Central memory CD8-positive, alpha-beta T cell (primary cell): ENCODE results near the gene ANKRD9.

Experiments
- ATAC-seq: fragments of 150-1000 bp; cut with Tn5 transposase; replicated peaks from 2 replicates; pipeline ENCODE4 v1.10.0; 2022; ENCODE audit warnings: mild to moderate bottlenecking, moderate FRiP score, moderate number of reproducible peaks; ENCODE audit not compliant: poor library complexity, severe bottlenecking; ENCODE audit errors: extremely low read depth
- DNase-seq, 2 donors: peaks; one replicate each; pipeline ENCODE4 v3.0.0; 2021; ENCODE audit warnings: low spot score in 2 of 2
- H3K27ac Mint-ChIP-seq: one replicate; pipeline ENCODE4 v1.8.0; 2022; ENCODE audit warnings: low read depth, mild to moderate bottlenecking, moderate library complexity, mixed read lengths
- H3K27me3 Mint-ChIP-seq: one replicate; pipeline ENCODE4 v1.8.0; 2022; ENCODE audit warnings: mixed read lengths
- H3K36me3 Mint-ChIP-seq: one replicate; pipeline ENCODE4 v1.8.0; 2022; ENCODE audit warnings: mild to moderate bottlenecking, moderate library complexity, mixed read lengths; ENCODE audit not compliant: insufficient read depth
- H3K4me1 Mint-ChIP-seq: one replicate; pipeline ENCODE4 v1.8.0; 2022; ENCODE audit warnings: mixed read lengths
- H3K4me3 Mint-ChIP-seq: one replicate; pipeline ENCODE4 v1.8.0; 2022; ENCODE audit warnings: mild to moderate bottlenecking, moderate library complexity, mixed read lengths
- H3K9me3 Mint-ChIP-seq: one replicate; pipeline ENCODE4 v1.8.0; 2022; ENCODE audit warnings: mixed read lengths

The ANKRD9 gene

DNA sequence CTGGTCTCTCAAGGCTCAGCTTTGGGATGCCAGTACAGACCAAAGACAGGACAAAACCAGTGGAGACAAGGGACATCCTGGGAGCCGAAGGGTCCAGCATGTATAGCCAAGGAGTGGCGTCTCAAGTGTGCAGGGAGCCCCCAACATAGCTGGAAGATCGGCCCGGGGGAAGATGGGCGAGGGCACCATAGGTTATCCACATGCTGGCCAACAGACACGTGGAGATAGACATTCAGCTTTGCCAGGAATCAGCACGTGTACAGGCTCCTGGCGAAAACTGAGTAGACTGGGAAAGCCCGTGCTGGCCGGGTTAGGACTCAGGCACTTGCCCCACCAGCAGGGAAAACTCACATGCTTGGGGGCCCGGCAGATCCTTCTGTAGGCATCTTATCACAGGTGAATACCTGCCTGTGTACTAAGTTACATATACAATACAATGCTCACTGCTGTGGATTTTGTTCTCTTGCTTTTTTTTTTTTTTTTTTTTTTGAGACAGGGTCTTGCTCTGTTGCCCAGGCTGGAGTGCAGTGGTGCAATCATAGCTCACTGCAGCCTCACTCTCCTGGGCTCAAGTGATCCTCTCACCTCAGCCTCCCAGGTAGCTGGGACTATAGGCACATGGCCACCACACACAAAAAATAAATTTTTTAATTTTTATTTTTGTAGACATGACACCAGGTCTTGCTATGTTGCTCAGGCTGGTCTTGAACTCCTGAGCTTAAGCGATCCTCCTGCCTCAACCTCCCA is 5.6 kb upstream of the ANKRD9 start:
- DNase-seq (no peak), ATAC-seq (no peak)
- no peak overlapping the region for H3K4me3 Mint-ChIP-seq
- H3K9me3 Mint-ChIP-seq: no peaks in the 10 kb centered on the region
- H3K36me3 Mint-ChIP-seq: peaks cover 9% of the 10 kb centered on the region
- H3K4me1 Mint-ChIP-seq: peaks cover 13% of the 10 kb centered on the region
- H3K27me3 Mint-ChIP-seq: no peaks in the 10 kb centered on the region
- no peak overlapping the region for H3K27ac Mint-ChIP-seq

DNA sequence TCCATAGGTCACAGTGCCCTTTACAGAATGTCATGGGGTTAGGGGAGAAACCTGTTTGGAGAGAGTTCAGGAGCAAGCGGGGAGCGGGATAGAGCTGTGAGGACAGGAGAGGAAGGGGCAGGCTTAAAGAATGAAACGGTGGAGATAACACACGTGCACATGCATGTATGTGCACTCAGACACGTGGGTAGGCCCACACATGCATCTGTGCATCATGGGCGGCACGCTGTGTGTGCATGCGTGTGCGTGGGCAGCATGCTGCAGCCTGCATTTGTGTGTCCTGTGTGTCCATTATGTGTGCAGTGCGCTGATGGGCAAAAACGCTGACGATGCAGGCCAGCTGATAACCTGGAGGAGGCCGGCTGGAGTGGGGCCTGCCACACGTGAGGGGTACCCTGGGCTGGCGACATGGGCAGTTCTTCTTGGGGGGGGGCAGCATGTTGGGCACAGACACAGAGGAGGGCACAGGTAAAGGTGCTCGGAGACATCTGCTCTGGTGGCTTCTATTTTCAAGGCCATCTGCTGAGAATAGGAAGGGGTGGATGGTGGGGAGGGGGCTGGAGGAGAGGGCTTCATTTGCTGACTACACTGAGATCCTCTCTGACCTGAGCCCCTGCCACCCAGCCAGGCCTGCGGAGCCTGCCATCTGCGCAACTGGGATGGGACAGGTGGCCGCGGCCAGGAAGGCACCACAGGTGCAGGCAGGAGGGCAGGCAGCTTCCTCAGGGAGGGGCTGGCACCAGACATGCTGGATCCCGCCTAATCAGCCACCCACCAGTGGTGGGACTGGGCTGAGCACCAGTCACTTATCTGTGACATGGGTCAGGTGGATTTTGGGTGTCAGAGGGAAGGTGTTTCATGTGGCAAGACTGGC is 4.6 kb upstream of the ANKRD9 start:
- H3K27me3 Mint-ChIP-seq: no peaks in the 10 kb centered on the region
- H3K4me1 Mint-ChIP-seq: peaks cover 15% of the 10 kb centered on the region
- H3K27ac Mint-ChIP-seq: no peak overlapping the region

GRCh38 chr14:102512793-102513300 is 3.3 kb upstream of the ANKRD9 start:
- no peaks in the 10 kb centered on the region for H3K9me3 Mint-ChIP-seq
- DNase-seq (no peak), ATAC-seq (no peak)
- peaks cover 11% of the 10 kb centered on the region for H3K36me3 Mint-ChIP-seq
- no peaks in the 10 kb centered on the region for H3K27me3 Mint-ChIP-seq
- peaks cover 15% of the 10 kb centered on the region for H3K4me1 Mint-ChIP-seq
- no peak overlapping the region for H3K27ac Mint-ChIP-seq
- no peak overlapping the region for H3K4me3 Mint-ChIP-seq

More for the DNA sequence above, 4.6 kb upstream of the ANKRD9 start:
- peaks cover 10% of the 10 kb centered on the region for H3K36me3 Mint-ChIP-seq
- no peaks in the 10 kb centered on the region for H3K9me3 Mint-ChIP-seq
- ATAC-seq: no peak
- DNase-seq: no peak
- H3K4me3 Mint-ChIP-seq: no peak overlapping the region

DNA sequence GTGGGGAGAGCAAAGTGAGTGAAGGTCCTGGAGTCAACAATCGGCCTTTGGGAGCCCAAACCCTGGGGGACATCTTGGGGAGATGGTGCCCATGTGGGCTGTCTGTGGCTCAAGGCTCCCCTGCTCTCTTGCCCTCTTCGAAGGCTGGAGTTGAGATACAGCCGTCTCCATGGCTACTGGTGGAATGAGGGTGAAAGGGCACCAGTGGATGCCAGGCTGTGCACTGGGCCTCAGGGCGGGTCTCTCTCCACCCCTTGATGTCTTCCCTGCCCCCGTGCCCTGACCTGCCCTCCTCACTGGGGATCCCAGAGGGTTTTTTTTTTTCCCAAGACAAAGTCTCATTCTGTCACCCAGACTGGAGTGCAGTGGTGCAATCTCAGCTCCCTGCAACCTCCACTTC is 2.0 kb upstream of the ANKRD9 start:
- Mint-ChIP-seq H3K9me3 (no peaks in the 10 kb centered on the region), H3K27me3 (no peaks in the 10 kb centered on the region), H3K27ac (no peak overlapping the region), H3K4me1 (peaks cover 15% of the 10 kb centered on the region), H3K36me3 (peaks cover 11% of the 10 kb centered on the region), H3K4me3 (peak overlapping the region; percentile 81)
- ATAC-seq (no peak), DNase-seq (no peak)

DNA sequence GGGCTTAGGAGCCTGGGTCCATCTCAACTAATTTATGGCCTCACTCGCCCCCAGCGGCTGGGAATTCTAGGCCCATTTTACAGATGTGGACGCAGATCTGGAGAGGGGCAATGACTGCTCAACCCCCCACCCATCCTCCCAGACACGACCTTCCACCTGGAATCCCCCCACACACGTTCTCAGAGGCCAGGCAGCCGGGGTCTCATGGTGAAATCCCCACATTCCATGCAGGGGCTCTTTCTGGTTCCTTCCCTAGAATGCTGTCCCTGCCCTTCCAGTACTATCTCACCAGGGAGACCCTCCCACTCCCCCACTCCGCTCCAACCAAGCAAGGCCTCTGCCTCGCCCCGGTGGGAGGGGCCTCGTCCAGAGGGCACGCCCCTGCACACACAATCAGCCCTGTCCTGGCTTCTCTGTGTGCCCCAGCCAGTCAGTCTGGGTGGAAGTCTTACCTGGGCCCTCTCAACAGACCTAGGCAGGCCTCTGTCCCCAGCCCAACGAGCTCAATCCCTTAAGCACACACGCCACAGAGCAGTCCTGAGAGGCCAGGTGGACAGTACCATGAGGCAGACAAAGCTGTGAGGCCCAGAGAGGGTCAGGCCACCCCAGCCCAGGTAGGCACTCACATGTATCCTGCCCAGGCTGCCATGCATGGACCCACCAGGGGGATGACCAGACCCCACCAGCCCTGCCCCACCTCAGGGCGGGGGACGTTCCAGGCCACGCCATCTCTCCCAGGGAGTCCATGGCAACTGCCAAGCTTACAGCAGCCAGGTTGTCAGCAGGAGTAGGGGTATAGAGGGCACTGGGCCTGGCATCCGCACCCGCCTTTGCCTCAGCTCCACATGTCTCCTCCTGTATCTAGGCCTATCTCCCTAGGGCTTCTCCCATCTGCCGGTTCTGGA is 1.3 kb upstream of the ANKRD9 start:
- ATAC-seq (no peak), DNase-seq (no peak)
- H3K4me1 Mint-ChIP-seq: peaks cover 11% of the 10 kb centered on the region
- peak overlapping the region; percentile 81 for H3K4me3 Mint-ChIP-seq
- no peaks in the 10 kb centered on the region for H3K27me3 Mint-ChIP-seq
- no peaks in the 10 kb centered on the region for H3K9me3 Mint-ChIP-seq
- H3K36me3 Mint-ChIP-seq: peaks cover 8% of the 10 kb centered on the region
- peak overlapping the region; percentile 53 for H3K27ac Mint-ChIP-seq

DNA sequence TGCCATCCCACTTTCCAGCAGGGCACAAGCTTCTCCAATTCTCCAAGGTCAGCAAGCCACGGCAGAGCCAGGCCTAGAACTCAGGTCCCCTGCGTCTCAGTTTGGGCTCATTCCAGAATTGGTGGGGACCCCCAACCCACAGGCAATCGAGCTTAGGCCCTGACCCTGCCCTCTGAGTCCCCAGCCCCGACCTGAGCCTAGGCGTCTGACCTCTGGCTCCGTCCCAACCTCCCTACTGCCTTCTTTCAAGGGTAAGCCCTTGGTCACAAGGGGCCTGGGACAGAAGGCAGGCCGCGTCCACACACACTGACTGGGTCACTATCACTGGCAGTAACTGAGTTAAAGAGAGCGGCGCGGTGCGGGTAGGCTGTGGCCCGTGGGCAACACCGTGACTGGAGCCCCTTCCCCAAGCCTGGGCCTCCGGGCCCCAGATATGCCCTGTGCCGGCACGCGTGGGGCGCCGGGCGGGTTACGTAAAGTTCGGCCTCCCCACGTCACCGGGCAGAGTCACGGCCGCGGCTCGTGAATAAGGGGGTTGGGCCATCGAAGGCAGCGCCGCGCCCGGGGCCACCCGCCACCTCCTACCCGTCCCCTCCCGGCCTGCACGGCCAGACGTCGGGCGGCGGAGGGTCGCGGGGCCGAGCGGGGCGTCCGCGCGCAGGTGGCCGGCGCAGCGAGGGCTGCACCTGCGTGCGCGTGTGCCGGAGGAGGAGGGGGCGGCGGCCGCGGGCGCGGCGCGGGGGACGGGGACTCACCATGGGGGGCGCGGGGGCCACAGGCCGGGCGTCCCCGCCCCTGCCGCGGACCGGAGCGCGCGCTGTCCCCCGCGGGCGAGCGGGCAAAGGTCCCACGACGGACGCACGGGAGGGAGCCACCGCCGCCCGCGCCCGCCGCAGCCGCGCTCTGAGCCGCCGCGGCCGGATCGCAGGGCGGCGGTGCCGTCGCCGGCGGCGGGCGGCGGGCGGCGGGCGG is 516 bp downstream of the ANKRD9 start:
- Mint-ChIP-seq H3K4me3 (peak overlapping the region; percentile 81), H3K27me3 (no peaks in the 10 kb centered on the region), H3K36me3 (peaks cover 8% of the 10 kb centered on the region), H3K27ac (peak overlapping the region; percentile 38), H3K4me1 (peaks cover 11% of the 10 kb centered on the region), H3K9me3 (no peaks in the 10 kb centered on the region)
- peak; percentile 10 for ATAC-seq
- peak in 1 of 2 donors; percentile 32 for DNase-seq

DNA sequence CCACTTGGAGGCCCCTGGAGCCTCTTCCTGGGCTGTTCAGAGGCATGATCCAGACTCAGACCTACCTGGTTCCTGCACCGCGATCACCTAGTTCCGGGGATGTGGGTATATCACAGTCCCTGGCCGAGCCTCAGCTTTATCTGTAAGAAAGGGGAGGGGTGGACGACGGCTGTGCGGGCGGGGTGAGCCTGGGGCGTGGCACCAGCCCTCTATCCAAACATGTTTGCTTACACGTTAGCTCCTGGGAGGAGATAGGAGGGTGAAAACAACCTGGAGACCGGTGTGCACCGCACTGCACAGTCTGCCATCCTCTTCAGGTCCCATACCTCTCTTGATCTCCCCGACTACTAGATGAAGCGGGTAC is 1.2 kb downstream of the ANKRD9 start:
- no peaks in the 10 kb centered on the region for H3K27me3 Mint-ChIP-seq
- no peaks in the 10 kb centered on the region for H3K9me3 Mint-ChIP-seq
- peaks cover 11% of the 10 kb centered on the region for H3K4me1 Mint-ChIP-seq
- no peak for ATAC-seq
- peaks cover 7% of the 10 kb centered on the region for H3K36me3 Mint-ChIP-seq
- DNase-seq: no peak
- peak overlapping the region; percentile 38 for H3K27ac Mint-ChIP-seq
- H3K4me3 Mint-ChIP-seq: peak overlapping the region; percentile 68

DNA sequence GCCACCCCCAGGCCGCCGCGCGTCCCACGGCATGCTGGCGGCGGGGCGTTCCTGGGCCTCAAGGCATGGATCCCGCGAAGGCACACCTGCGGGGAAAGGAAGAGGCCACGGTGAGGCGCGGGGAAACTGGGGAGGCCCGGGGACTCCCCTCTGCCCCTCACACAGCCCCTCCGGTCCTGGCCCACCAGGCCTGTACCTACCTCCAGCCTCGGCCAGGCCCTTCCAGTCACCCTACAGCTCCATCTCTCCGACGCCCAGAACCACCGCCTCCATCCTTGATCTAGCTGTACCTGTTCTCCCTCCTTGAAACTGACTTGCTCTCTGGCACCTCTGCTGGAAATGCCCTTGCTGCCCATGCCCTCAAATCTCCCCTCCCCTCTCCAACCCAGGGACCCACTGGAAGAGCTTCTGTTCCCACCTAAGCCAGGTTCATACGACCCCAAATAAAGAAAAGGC is 1.7 kb downstream of the ANKRD9 start:
- DNase-seq (no peak), ATAC-seq (no peak)
- Mint-ChIP-seq H3K27ac (no peak overlapping the region), H3K27me3 (no peaks in the 10 kb centered on the region), H3K4me1 (peaks cover 11% of the 10 kb centered on the region), H3K36me3 (peaks cover 7% of the 10 kb centered on the region), H3K9me3 (no peaks in the 10 kb centered on the region), H3K4me3 (peak overlapping the region; percentile 68)

DNA sequence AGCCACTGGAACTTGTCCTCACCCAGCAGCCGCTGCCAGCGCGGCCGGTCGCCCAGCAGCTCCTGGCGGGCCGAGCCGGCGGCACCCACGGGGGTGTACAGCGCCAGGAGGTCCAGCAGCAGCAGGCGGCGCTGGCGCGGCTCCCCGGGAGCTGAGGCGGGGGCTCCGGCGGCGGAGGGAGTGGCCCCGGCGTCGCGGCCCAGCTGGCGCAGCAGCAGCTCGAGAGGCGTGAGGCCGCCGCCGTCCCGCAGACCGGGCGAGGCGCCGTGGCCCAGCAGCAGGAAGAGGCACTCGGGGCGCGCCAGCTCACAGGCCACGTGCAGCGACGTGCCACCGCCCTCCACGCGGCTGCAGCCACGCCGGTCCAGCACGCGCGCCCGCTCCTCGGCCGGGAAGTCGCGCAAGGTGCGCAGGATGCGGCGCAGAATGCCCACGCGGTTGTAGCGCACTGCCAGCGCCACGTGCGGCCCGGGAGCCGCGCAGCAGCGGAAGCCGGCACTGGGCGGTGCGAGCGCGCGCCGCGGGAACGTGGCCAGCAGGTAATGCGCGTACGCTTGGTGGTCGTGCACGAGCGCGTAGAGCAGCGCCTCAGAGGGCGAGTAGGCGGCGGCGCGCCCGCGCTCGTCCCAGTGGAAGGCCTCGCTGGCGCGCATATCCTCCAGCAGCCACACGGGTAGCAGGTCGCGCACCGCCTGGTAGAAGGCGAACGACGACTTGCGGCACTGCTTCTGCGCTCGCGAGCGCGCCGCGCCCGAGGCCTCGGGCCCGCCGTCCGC is 2.3 kb downstream of the ANKRD9 start:
- Mint-ChIP-seq H3K36me3 (peaks cover 7% of the 10 kb centered on the region), H3K9me3 (no peaks in the 10 kb centered on the region), H3K27ac (no peak overlapping the region), H3K4me1 (peaks cover 11% of the 10 kb centered on the region), H3K27me3 (no peaks in the 10 kb centered on the region), H3K4me3 (peak overlapping the region; percentile 48)
- ATAC-seq (no peak), DNase-seq (no peak)

DNA sequence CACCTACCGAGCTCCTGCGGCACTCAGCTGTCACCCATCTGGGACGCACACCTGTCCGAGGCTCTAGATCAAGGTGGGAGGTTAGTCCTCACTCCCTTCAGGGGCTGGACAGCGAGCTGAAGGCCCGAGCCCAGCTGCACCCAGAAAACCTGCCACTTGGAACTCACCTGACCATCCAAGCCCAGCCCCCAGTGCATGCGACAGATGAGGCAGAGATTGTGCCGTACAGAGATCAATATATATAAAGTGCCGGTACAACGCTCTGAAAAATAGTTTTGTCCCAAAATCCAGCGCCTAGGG is 3.0 kb downstream of the ANKRD9 start:
- Mint-ChIP-seq H3K27me3 (no peaks in the 10 kb centered on the region), H3K27ac (no peak overlapping the region), H3K4me1 (peaks cover 11% of the 10 kb centered on the region), H3K36me3 (peaks cover 7% of the 10 kb centered on the region), H3K4me3 (peak overlapping the region; percentile 48), H3K9me3 (no peaks in the 10 kb centered on the region)
- no peak for DNase-seq
- ATAC-seq: no peak
